Neural cell (in vitro differentiated cells): ENCODE results near the gene ADRA2A. TPM values are rescaled to one million over a fixed set of nuclear protein-coding genes. Genes with fewer than 3 reads are reported as not detected.

Experiments
- H2AFZ ChIP-seq: fragments of 200-600, 300-800 bp; sonication (generic), shearing (Covaris generic); 2 replicates; pipeline ENCODE4 v1.6.0; 2014; ENCODE audit warnings: low read depth, mild to moderate bottlenecking, antibody characterized with exemption, low read length, moderate library complexity
- H3F3A ChIP-seq: fragments of 200-600 bp; shearing (Covaris generic); 2 replicates; pipeline ENCODE4 v1.6.1; 2016; ENCODE audit warnings: mild to moderate bottlenecking, moderate library complexity, mixed read lengths, antibody characterized with exemption, low read length; ENCODE audit not compliant: insufficient read depth, poor library complexity, severe bottlenecking
- H3K27ac ChIP-seq: fragments of 200-600, 300-800 bp; sonication (generic), shearing (Covaris generic); 2 replicates; pipeline ENCODE4 v1.5.1; 2014; ENCODE audit warnings: mild to moderate bottlenecking, low read length, moderate library complexity
- H3K27me3 ChIP-seq: fragments of 300-800, 200-600 bp; sonication (generic), shearing (Covaris generic); 2 replicates; pipeline ENCODE4 v1.6.0; 2014; ENCODE audit warnings: mild to moderate bottlenecking, low read depth, low read length, moderate library complexity; ENCODE audit not compliant: insufficient read depth
- H3K36me3 ChIP-seq: fragments of 300-800, 200-600 bp; sonication (generic), shearing (Covaris generic); 2 replicates; pipeline ENCODE4 v1.5.1; 2014; ENCODE audit warnings: mild to moderate bottlenecking, antibody characterized with exemption, low read length, moderate library complexity; ENCODE audit not compliant: insufficient read depth
- H3K4me2 ChIP-seq: fragments of 300-800, 200-600 bp; sonication (generic), shearing (Covaris generic); 2 replicates; pipeline ENCODE4 v1.6.0; 2014; ENCODE audit warnings: mild to moderate bottlenecking, low read length
- H3K4me3 ChIP-seq: fragments of 300-800, 200-600 bp; sonication (generic), shearing (Covaris generic); 2 replicates; pipeline ENCODE4 v1.5.1; 2014; ENCODE audit warnings: mild to moderate bottlenecking, low read length, moderate library complexity
- H3K79me2 ChIP-seq: fragments of 200-600 bp; shearing (Covaris generic); replicated peaks from 2 replicates; pipeline ENCODE4 v1.6.0; 2014; ENCODE audit warnings: mild to moderate bottlenecking, low read length, moderate library complexity; ENCODE audit not compliant: insufficient read depth
- H3K9ac ChIP-seq: fragments of 300-800, 200-600 bp; sonication (generic), shearing (Covaris generic); 2 replicates; pipeline ENCODE4 v1.6.1; 2016; ENCODE audit warnings: mild to moderate bottlenecking, low read length, mixed read lengths
- H3K9me2 ChIP-seq: fragments of 200-600 bp; shearing (Covaris generic); 2 replicates; pipeline ENCODE4 v1.6.1; 2016; ENCODE audit warnings: mild to moderate bottlenecking, low read length, mixed read lengths; ENCODE audit not compliant: insufficient read depth
- H3K9me3 ChIP-seq: fragments of 200-600, 300-800 bp; sonication (generic), shearing (Covaris generic); 2 replicates; pipeline ENCODE4 v1.6.1; 2016; ENCODE audit warnings: mild to moderate bottlenecking, mixed run types, low read length, moderate library complexity, mixed read lengths
- H4K20me1 ChIP-seq: fragments of 200-600 bp; shearing (Covaris generic); 2 replicates; pipeline ENCODE4 v1.6.1; 2016; ENCODE audit warnings: mild to moderate bottlenecking, mixed run types; ENCODE audit not compliant: insufficient read depth
- EP300 ChIP-seq: fragments of 450-650 bp; conservative IDR thresholded peaks from 2 replicates; pipeline ENCODE4 v1.6.1; 2014; ENCODE audit warnings: antibody characterized with exemption, mild to moderate bottlenecking, moderate library complexity; ENCODE audit not compliant: poor library complexity, severe bottlenecking
- EZH2 ChIP-seq: fragments of 200-600, 300-800 bp; shearing (Covaris generic), sonication (generic); IDR thresholded peaks from 2 replicates; pipeline ENCODE4 v1.6.1; 2014; ENCODE audit warnings: antibody characterized with exemption, low read length, borderline replicate concordance, mild to moderate bottlenecking; ENCODE audit not compliant: insufficient read depth, poor library complexity, severe bottlenecking
- MXI1 ChIP-seq: fragments of 450-650 bp; conservative IDR thresholded peaks from 2 replicates; pipeline ENCODE4 v1.6.1; 2014; ENCODE audit warnings: antibody characterized with exemption, mild to moderate bottlenecking; ENCODE audit not compliant: poor library complexity, severe bottlenecking
- POLR2AphosphoS5 ChIP-seq: IDR thresholded peaks from 2 replicates; pipeline ENCODE4 v1.6.1; 2012
- RAD21 ChIP-seq: fragments of 450-650 bp; conservative IDR thresholded peaks from 2 replicates; pipeline ENCODE4 v1.6.1; 2014; ENCODE audit warnings: antibody characterized with exemption, mild to moderate bottlenecking, moderate library complexity
- SMC3 ChIP-seq: fragments of 450-650 bp; conservative IDR thresholded peaks from 2 replicates; pipeline ENCODE4 v1.6.1; 2014; ENCODE audit warnings: antibody characterized with exemption, mild to moderate bottlenecking, moderate library complexity; ENCODE audit not compliant: poor library complexity
- TAF1 ChIP-seq: IDR thresholded peaks from 2 replicates; pipeline ENCODE4 v1.6.1; 2012; ENCODE audit warnings: low read depth
- polyA plus RNA-seq: library from polyadenylated mRNA; depleted of rRNA; stranded (reverse); fragments of >200 nt; gene quantifications from 2 replicates; pipeline ENCODE4 v1.2.3, GENCODE V29; 2014
- TF ChIP-seq, protein P1 (sequence below): IDR thresholded peaks from 2 replicates; pipeline ENCODE4 v1.6.1; 2012; ENCODE audit warnings: borderline replicate concordance
- TF ChIP-seq, protein P2 (sequence below): fragments of 450-650 bp; IDR thresholded peaks from 2 replicates; pipeline ENCODE4 v1.5.1; 2014; ENCODE audit warnings: antibody characterized with exemption, mild to moderate bottlenecking, moderate library complexity; ENCODE audit not compliant: poor library complexity, severe bottlenecking

The ADRA2A gene
- polyA plus RNA-seq, 1 donor from 2014 or later: 2.5 TPM

DNA sequence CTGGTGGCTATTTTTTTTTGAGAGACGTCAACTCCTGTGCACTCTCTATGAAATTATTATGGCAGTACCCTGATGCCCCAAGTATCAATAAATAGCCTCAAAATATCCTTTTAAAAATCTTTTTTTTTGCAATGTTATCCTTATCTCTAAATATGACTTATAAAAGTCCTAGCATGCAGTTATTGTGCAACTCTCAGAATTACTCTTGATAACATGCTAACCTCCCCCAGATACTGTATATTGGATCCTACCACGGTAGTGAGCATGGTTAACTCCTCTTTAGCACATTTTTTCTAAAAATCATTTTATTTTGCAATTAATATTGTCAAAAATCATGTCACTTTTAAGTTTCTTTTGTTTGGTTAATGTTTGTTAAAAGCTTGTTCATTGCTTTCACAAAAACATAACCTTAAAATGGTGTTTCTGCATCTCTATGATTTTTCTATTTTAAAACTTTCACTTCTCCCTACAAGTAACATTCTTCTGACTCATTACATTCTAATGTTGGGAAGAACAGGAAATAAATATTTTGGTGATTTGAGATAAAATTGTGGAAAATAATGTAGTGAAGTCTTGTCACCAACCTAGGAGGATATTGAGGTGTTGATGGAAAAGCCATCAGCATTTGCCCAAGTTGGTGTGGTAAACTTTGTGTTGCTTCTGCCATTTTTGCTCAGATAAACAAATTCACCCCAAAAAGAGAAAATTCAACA lies 42.1 kb upstream of the ADRA2A start:
- H3K9me2 ChIP-seq: no peaks in the 10 kb centered on the region
- H3K79me2 ChIP-seq: no peaks in the 10 kb centered on the region
- no peaks in the 10 kb centered on the region for H4K20me1 ChIP-seq
- H3K4me3 ChIP-seq: no peak overlapping the region
- H3K27ac ChIP-seq: no peak overlapping the region
- no peaks in the 10 kb centered on the region for H3K36me3 ChIP-seq
- H3K9me3 ChIP-seq: peaks cover 12% of the 10 kb centered on the region
- H3K4me2 ChIP-seq: no peak overlapping the region
- no peak overlapping the region for H3K9ac ChIP-seq
- no peaks in the 10 kb centered on the region for H3K27me3 ChIP-seq
- no peak overlapping the region for H2AFZ ChIP-seq
- H3F3A ChIP-seq: no peaks in the 10 kb centered on the region
- TF ChIP-seq, protein P1, sequence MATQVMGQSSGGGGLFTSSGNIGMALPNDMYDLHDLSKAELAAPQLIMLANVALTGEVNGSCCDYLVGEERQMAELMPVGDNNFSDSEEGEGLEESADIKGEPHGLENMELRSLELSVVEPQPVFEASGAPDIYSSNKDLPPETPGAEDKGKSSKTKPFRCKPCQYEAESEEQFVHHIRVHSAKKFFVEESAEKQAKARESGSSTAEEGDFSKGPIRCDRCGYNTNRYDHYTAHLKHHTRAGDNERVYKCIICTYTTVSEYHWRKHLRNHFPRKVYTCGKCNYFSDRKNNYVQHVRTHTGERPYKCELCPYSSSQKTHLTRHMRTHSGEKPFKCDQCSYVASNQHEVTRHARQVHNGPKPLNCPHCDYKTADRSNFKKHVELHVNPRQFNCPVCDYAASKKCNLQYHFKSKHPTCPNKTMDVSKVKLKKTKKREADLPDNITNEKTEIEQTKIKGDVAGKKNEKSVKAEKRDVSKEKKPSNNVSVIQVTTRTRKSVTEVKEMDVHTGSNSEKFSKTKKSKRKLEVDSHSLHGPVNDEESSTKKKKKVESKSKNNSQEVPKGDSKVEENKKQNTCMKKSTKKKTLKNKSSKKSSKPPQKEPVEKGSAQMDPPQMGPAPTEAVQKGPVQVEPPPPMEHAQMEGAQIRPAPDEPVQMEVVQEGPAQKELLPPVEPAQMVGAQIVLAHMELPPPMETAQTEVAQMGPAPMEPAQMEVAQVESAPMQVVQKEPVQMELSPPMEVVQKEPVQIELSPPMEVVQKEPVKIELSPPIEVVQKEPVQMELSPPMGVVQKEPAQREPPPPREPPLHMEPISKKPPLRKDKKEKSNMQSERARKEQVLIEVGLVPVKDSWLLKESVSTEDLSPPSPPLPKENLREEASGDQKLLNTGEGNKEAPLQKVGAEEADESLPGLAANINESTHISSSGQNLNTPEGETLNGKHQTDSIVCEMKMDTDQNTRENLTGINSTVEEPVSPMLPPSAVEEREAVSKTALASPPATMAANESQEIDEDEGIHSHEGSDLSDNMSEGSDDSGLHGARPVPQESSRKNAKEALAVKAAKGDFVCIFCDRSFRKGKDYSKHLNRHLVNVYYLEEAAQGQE: no peak

DNA sequence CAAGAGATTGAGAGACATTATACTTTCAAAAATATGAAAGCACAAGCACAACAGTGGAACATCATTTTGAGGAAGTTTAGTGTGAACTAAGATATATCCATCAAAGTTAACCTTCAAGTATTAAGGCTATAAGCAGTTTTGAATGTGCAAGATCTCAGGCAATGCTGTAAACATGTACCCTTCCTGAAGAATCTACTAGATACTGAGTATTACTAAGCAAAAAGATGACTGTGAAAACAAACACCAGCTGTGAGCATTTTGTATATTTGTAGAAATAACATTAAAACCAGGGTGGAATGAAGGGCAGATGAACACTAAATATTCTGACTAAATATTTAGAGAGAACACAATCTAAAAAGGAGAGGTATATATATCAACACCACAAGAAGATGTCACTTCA lies 41.3 kb upstream of the ADRA2A start:
- Histone ChIP-seq H3K27me3 (no peaks in the 10 kb centered on the region), H3K9me2 (no peaks in the 10 kb centered on the region), H3K36me3 (no peaks in the 10 kb centered on the region), H3K79me2 (no peaks in the 10 kb centered on the region), H3K4me2 (no peak overlapping the region), H3K9ac (no peak overlapping the region), H3K4me3 (no peak overlapping the region), H3K9me3 (peaks cover 12% of the 10 kb centered on the region), H3K27ac (no peak overlapping the region), H3F3A (no peaks in the 10 kb centered on the region), H2AFZ (no peak overlapping the region), H4K20me1 (no peaks in the 10 kb centered on the region)
- TF ChIP-seq POLR2AphosphoS5 (no peak), SMC3 (no peak), EP300 (no peak), MXI1 (no peak)

DNA sequence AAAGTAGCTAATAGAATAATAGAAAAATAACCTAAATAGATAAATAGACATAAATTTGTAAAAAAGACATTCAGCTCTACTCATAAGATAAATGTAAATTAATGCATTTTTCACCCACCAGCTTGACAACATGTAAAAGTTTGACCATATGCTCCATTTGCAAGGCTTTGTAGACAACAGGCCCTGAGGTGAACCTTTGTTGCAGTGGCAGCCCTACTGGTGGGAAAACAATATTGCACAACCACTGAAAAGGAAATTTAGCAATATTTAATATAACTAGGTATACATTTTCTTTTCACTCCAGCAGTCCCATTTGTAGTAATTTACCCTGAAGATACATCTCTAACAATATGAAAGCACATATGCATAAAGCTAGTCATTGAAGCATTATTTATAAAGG lies 39.0 kb upstream of the ADRA2A start:
- H3K4me2 ChIP-seq: no peak overlapping the region
- H3K9me3 ChIP-seq: peaks cover 12% of the 10 kb centered on the region
- no peaks in the 10 kb centered on the region for H3K79me2 ChIP-seq
- TF ChIP-seq, protein P2, sequence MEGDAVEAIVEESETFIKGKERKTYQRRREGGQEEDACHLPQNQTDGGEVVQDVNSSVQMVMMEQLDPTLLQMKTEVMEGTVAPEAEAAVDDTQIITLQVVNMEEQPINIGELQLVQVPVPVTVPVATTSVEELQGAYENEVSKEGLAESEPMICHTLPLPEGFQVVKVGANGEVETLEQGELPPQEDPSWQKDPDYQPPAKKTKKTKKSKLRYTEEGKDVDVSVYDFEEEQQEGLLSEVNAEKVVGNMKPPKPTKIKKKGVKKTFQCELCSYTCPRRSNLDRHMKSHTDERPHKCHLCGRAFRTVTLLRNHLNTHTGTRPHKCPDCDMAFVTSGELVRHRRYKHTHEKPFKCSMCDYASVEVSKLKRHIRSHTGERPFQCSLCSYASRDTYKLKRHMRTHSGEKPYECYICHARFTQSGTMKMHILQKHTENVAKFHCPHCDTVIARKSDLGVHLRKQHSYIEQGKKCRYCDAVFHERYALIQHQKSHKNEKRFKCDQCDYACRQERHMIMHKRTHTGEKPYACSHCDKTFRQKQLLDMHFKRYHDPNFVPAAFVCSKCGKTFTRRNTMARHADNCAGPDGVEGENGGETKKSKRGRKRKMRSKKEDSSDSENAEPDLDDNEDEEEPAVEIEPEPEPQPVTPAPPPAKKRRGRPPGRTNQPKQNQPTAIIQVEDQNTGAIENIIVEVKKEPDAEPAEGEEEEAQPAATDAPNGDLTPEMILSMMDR: no peak
- TF ChIP-seq SMC3: no peak
- TF ChIP-seq EP300: no peak
- no peak for TF ChIP-seq TAF1
- TF ChIP-seq POLR2AphosphoS5: no peak
- TF ChIP-seq, protein P1: no peak
- no peak for TF ChIP-seq EZH2
- no peak for TF ChIP-seq RAD21
- TF ChIP-seq MXI1: no peak
- H3K9ac ChIP-seq: no peak overlapping the region
- no peaks in the 10 kb centered on the region for H3K9me2 ChIP-seq
- no peaks in the 10 kb centered on the region for H3F3A ChIP-seq
- no peaks in the 10 kb centered on the region for H3K27me3 ChIP-seq
- H3K4me3 ChIP-seq: no peak overlapping the region
- H3K27ac ChIP-seq: no peak overlapping the region
- no peak overlapping the region for H2AFZ ChIP-seq
- no peaks in the 10 kb centered on the region for H3K36me3 ChIP-seq
- no peaks in the 10 kb centered on the region for H4K20me1 ChIP-seq
